Naive thymus-derived CD8-positive, alpha-beta T cell (primary cell): ENCODE measurements around the gene MYBL2. TPM values are rescaled to one million over a fixed set of nuclear protein-coding genes. Genes with fewer than 3 reads are reported as not detected.

Experiments used
- ATAC-seq, 2 donors: fragments of 150-1000 bp; cut with Tn5 transposase in 1 of 2; sonication (Bioruptor Pico), chemical (Tn5 transposase) in 1 of 2; 1 replicate in 1 of 2; 2 replicates in 1 of 2; pipeline ENCODE4 v1.10.0; 2021; ENCODE audit warnings: mild to moderate bottlenecking in 2 of 2, moderate library complexity in 2 of 2
- POLR2A ChIA-PET: fragments of 350-600 bp; sonication (Branson Sonifier 250); formaldehyde crosslinking; loops from one replicate; lab custom pipeline; 2021; ENCODE audit warnings: antibody characterized with exemption; lab: Charles Lee
- DNase-seq, 10 donors: peaks; one replicate each; pipeline versions ENCODE4 v3.0.0 to v3.0.0-alpha.2; 2020 to 2022
- H3K27ac Mint-ChIP-seq, 10 donors: one replicate each; pipeline ENCODE4 v1.8.0; 2020 to 2022; ENCODE audit warnings: mild to moderate bottlenecking in 10 of 10, mixed read lengths in 10 of 10, moderate library complexity in 4 of 10, inconsistent platforms in 1 of 10
- H3K27me3 Mint-ChIP-seq, 5 donors: one replicate each; pipeline ENCODE4 v1.8.0; 2021 to 2022; ENCODE audit warnings: mixed read lengths in 5 of 5
- H3K36me3 Mint-ChIP-seq, 3 donors: one replicate each; pipeline ENCODE4 v1.8.0; 2020 to 2022; ENCODE audit warnings: mixed read lengths in 3 of 3, mild to moderate bottlenecking in 2 of 3, inconsistent platforms in 1 of 3
- H3K4me1 Mint-ChIP-seq, 4 donors: one replicate each; pipeline ENCODE4 v1.8.0; 2021 to 2022; ENCODE audit warnings: mixed read lengths in 4 of 4
- H3K4me3 Mint-ChIP-seq, 10 donors: one replicate each; pipeline ENCODE4 v1.8.0; 2020 to 2022; ENCODE audit warnings: mild to moderate bottlenecking in 10 of 10, mixed read lengths in 10 of 10, moderate library complexity in 6 of 10, inconsistent platforms in 1 of 10
- H3K9me3 Mint-ChIP-seq, 9 donors: one replicate each; pipeline ENCODE4 v1.8.0; 2020 to 2022; ENCODE audit warnings: mixed read lengths in 9 of 9, mild to moderate bottlenecking in 3 of 9, inconsistent platforms in 1 of 9, moderate library complexity in 1 of 9
- polyA plus RNA-seq, 3 donors: library from polyadenylated mRNA; unstranded; fragments of 300-500 nt; fragmentation: Illumina TruSeq; gene quantifications; one replicate each; pipeline ENCODE4 v1.2.3, GENCODE V29; 2021
- total RNA-seq, 8 experiments: library from RNA in 2 of 8; stranded (reverse) in 2 of 8; gene quantifications; one replicate each; pipeline ENCODE4 v1.2.3 and lab custom pipeline; 2021 to 2026

Gene MYBL2
- total and polyA plus RNA-seq, 5 experiments from 2014 or later = 0.07 to 0.27 (median 0.13) TPM; not detected in 2

DNA sequence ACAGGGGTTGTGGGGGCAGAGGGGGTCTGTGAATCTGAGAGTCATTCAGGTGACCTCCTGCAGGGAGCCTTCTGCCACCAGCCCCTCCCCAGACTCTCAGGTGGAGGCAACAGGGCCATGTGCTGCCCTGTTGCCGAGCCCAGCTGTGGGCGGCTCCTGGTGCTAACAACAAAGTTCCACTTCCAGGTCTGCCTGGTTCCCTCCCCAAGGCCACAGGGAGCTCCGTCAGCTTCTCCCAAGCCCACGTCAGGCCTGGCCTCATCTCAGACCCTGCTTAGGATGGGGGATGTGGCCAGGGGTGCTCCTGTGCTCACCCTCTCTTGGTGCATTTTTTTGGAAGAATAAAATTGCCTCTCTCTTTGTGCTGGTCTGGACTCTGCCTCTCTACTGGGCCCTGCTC lies 49.2 kb downstream of the MYBL2 start:
- no peaks in the 10 kb centered on the region for H3K27me3 Mint-ChIP-seq
- DNase-seq (no peak), ATAC-seq (no peak)
- peaks cover 0 to 2% (median 0%) of the 10 kb centered on the region in 9 donors for H3K9me3 Mint-ChIP-seq
- POLR2A ChIA-PET = interaction anchor here (4.3 kb wide), 1 partner anchor 13 kb away, joined by 30 read pairs; the partner anchor contains the start of gene GTSF1L
- no peaks in the 10 kb centered on the region for H3K36me3 Mint-ChIP-seq
- peaks cover 17 to 42% (median 32%) of the 10 kb centered on the region in 4 donors for H3K4me1 Mint-ChIP-seq
- H3K4me3 Mint-ChIP-seq = no peak overlapping the region
- H3K27ac Mint-ChIP-seq = peak overlapping the region in 2 of 10 donors; percentile 19 to 69

DNA sequence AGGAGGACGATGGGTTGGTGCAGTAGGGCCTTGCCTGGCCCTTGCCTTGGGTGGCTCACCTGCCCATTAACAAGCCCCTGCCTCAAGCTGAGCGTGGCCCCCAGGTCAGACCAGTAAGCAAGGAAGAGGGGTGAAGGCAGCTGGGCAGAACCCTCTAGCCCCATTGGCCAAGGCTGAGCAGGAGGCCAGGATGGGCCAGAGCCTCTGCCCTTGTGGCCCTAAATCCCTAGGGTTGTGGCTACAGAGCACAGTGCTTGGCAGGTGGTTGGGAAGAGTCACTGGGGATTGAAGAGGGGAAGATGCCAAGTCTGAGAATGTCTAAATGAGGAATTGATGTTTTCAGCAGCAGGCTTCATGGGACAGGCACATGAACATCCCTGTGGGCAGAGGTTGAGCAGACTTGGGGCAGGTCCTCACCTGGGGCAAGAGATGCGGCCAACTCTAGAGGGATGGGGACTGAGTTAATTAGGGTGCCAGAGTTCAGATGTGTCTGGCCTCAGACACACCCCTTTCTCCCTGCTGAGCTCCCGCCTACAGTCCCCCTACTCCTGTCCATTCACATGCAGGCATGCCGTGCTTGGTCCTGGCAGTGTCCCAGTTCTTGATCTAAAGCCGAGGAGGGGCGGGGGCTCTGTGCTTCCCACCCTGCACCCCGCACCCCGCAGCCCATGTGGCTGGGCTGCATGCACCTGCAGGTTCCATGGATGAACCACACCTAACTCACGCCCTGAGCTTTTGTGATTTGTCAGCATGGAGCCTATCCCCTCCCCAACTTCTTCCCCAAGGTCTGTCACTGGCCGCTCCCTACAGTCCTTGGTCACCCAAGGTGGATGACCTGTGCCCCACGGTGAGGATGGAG lies 50.1 kb downstream of the MYBL2 start:
- Mint-ChIP-seq H3K9me3 (peaks cover 0 to 2% (median 0%) of the 10 kb centered on the region in 9 donors), H3K27me3 (no peaks in the 10 kb centered on the region), H3K36me3 (no peaks in the 10 kb centered on the region), H3K4me1 (peaks cover 15 to 44% (median 37%) of the 10 kb centered on the region in 4 donors), H3K4me3 (no peak overlapping the region), H3K27ac (peak overlapping the region in 6 of 10 donors; percentile 26 to 81 (median 62))
- POLR2A ChIA-PET = interaction anchor here (0.8 to 4.3 kb wide), 4 partner anchors 12 to 38 kb away, joined by 3 to 30 read pairs (median 4); partner anchors contain the start of gene GTSF1L
- DNase-seq = no peak
- no peak for ATAC-seq

DNA sequence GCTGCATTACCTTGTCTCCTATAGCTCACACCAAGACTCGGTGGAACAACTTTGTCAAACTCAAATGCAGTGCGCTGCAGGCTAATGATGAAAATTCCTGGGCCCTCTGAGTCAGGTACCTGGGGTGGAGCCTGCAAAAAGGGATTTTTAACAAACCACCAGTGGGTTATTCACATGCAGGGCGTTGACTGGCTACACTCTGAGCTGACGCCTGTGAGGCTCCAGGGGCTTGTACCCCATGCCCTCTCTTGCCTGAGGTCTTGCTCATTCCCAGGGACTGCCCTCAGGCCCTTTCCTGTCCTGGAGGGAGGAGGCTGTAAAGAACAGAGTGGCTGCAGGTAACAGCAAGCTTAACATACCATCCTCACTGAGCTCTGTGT lies 50.7 kb downstream of the MYBL2 start:
- ATAC-seq (no peak), DNase-seq (no peak)
- no peaks in the 10 kb centered on the region for H3K36me3 Mint-ChIP-seq
- H3K4me3 Mint-ChIP-seq = peak overlapping the region in 1 of 10 donors; percentile 41
- peaks cover 15 to 49% (median 43%) of the 10 kb centered on the region in 4 donors for H3K4me1 Mint-ChIP-seq
- H3K27me3 Mint-ChIP-seq = no peaks in the 10 kb centered on the region
- POLR2A ChIA-PET = interaction anchor here (0.8 to 4.3 kb wide), 4 partner anchors 11 to 38 kb away, joined by 3 to 30 read pairs (median 4); partner anchors contain the start of gene GTSF1L
- peak overlapping the region in 6 of 10 donors; percentile 13 to 62 (median 53) for H3K27ac Mint-ChIP-seq
- H3K9me3 Mint-ChIP-seq = peaks cover 0 to 2% (median 0%) of the 10 kb centered on the region in 9 donors

DNA sequence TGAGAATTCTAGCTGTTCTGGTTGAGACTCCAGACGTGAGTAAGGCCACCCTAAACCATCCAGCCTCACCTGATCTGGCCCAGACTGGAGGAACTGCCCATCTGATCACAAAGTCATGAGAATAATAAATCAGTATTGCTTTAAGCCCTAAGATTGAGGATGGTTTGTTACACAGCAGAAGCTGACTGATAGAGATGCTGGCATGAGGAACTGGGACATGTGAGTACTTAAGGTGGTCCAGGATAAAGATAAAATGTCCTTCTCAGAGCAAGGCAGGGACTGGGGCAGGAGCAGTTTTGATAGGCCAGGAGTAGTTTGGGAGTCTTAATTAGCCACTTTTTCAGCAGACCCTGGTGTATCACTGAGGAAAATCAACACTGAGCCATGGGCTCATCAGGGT lies 53.1 kb downstream of the MYBL2 start:
- Mint-ChIP-seq H3K4me3 (peak overlapping the region in 3 of 10 donors; percentile 1 to 23 (median 2)), H3K27me3 (no peaks in the 10 kb centered on the region), H3K36me3 (no peaks in the 10 kb centered on the region), H3K4me1 (peaks cover 27 to 71% (median 64%) of the 10 kb centered on the region in 4 donors), H3K27ac (peak overlapping the region in 9 of 10 donors; percentile 22 to 91 (median 82)), H3K9me3 (peaks cover 0 to 2% (median 0%) of the 10 kb centered on the region in 9 donors)
- ATAC-seq (no peak), DNase-seq (no peak)
- POLR2A ChIA-PET = interaction anchor here (1.2 to 4.3 kb wide), 2 partner anchors 9 to 25 kb away, joined by 3 to 30 read pairs; partner anchors contain the start of gene GTSF1L

DNA sequence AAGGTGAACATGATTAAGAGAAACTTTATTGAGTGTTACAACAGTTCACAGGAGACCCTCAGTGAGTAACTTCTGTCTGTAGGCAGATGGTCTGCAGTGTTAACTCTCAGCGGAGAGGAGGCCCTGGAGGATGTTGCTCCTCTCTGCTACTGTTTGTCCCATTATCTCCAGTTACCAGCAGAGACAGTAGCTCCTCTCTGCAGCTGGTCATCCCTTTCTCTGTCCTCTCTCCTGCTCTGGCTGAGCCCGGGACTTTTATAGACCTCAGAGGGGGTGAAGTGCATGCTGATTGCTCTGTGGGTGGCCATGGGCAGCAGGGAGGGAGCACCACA lies 54.1 kb downstream of the MYBL2 start:
- Mint-ChIP-seq H3K27ac (peak overlapping the region in 9 of 10 donors; percentile 59 to 90 (median 82)), H3K27me3 (no peaks in the 10 kb centered on the region), H3K36me3 (no peaks in the 10 kb centered on the region), H3K9me3 (peaks cover 0 to 2% (median 0%) of the 10 kb centered on the region in 9 donors), H3K4me1 (peaks cover 25 to 82% (median 68%) of the 10 kb centered on the region in 4 donors), H3K4me3 (peak overlapping the region in 8 of 10 donors; percentile 15 to 57 (median 47))
- POLR2A ChIA-PET = interaction anchor here (0.6 to 2.2 kb wide), 2 partner anchors 12 to 115 kb away, joined by 4 to 10 read pairs; no protein-coding TSS in a partner anchor
- DNase-seq (no peak), ATAC-seq (no peak)

DNA sequence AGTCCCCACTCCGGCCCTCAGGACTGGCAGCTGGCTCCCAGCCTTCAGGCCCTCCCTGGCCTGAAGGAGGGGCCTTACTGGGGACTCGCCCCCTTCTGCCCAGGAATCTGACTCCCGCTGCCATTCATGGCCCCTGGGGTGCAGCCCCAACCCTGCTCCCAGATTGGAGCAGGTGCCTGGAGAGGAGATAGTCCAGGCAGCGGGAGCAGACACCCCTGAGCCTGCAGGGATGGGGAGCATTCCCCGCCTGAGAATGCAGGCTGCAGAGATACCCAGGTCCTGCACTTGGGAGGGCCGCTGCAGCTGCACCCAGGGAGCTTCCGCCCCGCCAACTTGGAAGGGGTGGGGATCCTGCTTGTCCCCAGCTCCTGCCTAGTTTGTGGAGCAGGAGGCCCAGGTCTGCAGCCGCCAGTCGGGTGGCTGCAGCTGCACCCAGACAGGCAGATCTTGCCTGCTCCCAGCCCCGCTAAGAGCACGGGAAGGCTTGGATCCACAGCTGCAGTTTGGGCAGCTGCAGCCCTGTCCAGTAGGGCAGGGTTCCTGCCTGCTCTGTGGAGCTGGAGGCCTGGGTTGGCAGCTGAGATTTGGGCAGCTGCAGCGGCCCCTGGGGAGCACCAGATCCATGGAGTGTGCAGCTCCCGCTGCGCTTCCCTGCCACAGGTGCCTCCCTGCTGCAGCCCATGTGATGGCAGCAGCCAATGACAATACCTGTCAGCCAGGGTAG lies 54.7 kb downstream of the MYBL2 start:
- Mint-ChIP-seq H3K27ac (peak overlapping the region in 9 of 10 donors; percentile 26 to 93 (median 84)), H3K9me3 (peaks cover 0 to 2% (median 0%) of the 10 kb centered on the region in 9 donors), H3K36me3 (no peaks in the 10 kb centered on the region), H3K4me1 (peaks cover 27 to 86% (median 68%) of the 10 kb centered on the region in 4 donors), H3K4me3 (peak overlapping the region; percentile 56 to 81 (median 73)), H3K27me3 (no peaks in the 10 kb centered on the region)
- POLR2A ChIA-PET = interaction anchor here (0.6 to 2.2 kb wide), 7 partner anchors 10 to 497 kb away, joined by 3 to 10 read pairs (median 3); partner anchors contain the start of gene IFT52
- ATAC-seq (no peak), DNase-seq (peak in 1 of 10 donors; percentile 23)

DNA sequence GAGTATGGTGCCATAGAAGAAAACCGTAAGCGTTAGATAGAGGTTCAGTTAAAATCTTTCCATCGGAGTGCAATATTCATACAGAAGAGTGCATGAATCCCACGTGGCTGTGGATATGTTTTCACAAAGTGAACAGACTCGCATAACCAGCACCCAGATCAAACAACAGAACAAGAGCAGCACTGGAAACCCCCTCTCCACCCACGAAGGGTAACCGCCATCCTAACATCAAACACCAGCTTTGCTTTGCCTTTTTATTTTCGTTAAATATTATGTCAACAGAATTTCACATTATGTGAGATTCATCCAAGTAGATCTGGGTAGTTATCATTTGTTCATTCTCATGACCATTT lies 55.2 kb downstream of the MYBL2 start:
- ATAC-seq = peak; percentile 96 to 98
- POLR2A ChIA-PET = interaction anchor here (0.7 to 2.2 kb wide), 7 partner anchors 11 to 496 kb away, joined by 3 to 10 read pairs (median 3); partner anchors contain the start of genes IFT52 and SRSF6
- H3K27ac Mint-ChIP-seq = peak overlapping the region; percentile 26 to 93 (median 77)
- peaks cover 28 to 82% (median 69%) of the 10 kb centered on the region in 4 donors for H3K4me1 Mint-ChIP-seq
- DNase-seq = peak; percentile 18 to 90 (median 72)
- H3K9me3 Mint-ChIP-seq = peaks cover 0 to 2% (median 0%) of the 10 kb centered on the region in 9 donors
- no peaks in the 10 kb centered on the region for H3K27me3 Mint-ChIP-seq
- peak overlapping the region; percentile 56 to 81 (median 73) for H3K4me3 Mint-ChIP-seq
- no peaks in the 10 kb centered on the region for H3K36me3 Mint-ChIP-seq

DNA sequence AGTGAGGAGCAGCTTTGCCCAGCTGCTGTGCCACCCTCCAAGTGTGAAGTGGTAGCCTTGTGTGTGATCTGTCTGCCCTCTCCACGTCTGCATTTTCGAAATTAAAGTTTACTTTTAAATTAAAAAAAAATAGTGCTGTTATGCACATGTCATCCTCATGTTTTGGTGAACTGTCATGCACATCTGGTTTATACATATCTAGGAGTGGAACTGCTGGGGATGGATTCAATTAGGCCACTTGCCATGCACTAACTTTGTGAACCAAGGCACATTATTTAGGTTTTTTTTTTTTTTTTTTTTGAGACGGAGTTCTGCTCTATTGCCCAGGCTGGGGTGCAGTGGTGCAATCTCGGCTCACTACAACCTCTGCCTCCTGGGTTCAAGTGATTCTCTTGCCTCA lies 56.3 kb downstream of the MYBL2 start:
- Mint-ChIP-seq H3K27ac (peak overlapping the region; percentile 68 to 95 (median 82)), H3K36me3 (no peaks in the 10 kb centered on the region), H3K27me3 (no peaks in the 10 kb centered on the region), H3K9me3 (peaks cover 0 to 4% (median 0%) of the 10 kb centered on the region in 9 donors), H3K4me1 (peaks cover 30 to 77% (median 67%) of the 10 kb centered on the region in 4 donors), H3K4me3 (peak overlapping the region in 8 of 10 donors; percentile 39 to 79 (median 68))
- no peak for ATAC-seq
- POLR2A ChIA-PET = interaction anchor here (1.1 kb wide), 1 partner anchor 266 kb away, joined by 3 read pairs; the partner anchor contains the start of gene SRSF6
- no peak for DNase-seq

DNA sequence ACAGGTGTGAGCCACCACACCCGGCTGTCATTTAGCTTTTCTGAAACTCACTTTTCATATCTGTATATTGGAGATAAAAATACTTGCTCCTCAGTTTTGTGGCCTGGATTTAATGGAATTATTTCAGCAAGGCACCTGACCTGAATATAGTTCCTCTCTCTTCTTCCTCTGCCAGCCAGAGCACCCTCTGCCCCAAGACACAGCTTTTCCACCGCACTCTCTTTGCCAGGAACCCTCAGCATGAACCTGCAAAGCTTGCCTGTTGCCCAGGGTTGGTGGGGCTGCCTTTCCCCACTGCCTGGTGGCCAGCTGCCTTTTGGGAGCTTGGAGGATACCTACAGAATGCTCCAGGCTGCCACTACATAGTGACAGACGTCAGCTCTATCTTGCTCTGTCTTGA lies 56.8 kb downstream of the MYBL2 start:
- H3K4me3 Mint-ChIP-seq = peak overlapping the region in 8 of 10 donors; percentile 22 to 69 (median 59)
- ATAC-seq (no peak), DNase-seq (no peak)
- H3K4me1 Mint-ChIP-seq = peaks cover 34 to 77% (median 69%) of the 10 kb centered on the region in 4 donors
- H3K36me3 Mint-ChIP-seq = no peaks in the 10 kb centered on the region
- H3K27ac Mint-ChIP-seq = peak overlapping the region; percentile 44 to 95 (median 82)
- H3K27me3 Mint-ChIP-seq = no peaks in the 10 kb centered on the region
- POLR2A ChIA-PET = interaction anchor here (0.6 to 2.3 kb wide), 2 partner anchors 10 to 293 kb away, joined by 3 to 5 read pairs; no protein-coding TSS in a partner anchor
- H3K9me3 Mint-ChIP-seq = peaks cover 0 to 7% (median 3%) of the 10 kb centered on the region in 9 donors

DNA sequence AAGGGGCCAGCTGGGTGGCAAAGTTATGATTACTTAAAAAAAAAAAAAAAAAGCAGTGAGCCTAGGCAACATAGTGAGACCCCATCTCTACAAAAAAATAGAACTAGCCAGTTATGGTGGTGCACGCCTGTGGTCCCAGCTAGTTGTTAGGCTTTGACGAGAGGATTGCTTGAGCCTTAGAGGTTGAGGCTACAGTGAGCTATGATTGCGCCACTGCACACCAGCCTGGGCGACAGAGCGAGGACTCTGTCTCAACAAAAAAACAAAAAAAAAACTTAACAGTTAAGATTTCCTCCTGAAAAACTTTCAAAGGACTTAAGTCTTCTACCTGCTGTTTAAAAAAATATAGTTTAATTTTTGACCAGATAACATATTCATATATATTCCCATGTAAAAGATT lies 57.5 kb downstream of the MYBL2 start:
- Mint-ChIP-seq H3K4me1 (peaks cover 31 to 77% (median 69%) of the 10 kb centered on the region in 4 donors), H3K4me3 (peak overlapping the region in 5 of 10 donors; percentile 41 to 69 (median 56)), H3K27ac (peak overlapping the region in 9 of 10 donors; percentile 54 to 95 (median 83))

DNA sequence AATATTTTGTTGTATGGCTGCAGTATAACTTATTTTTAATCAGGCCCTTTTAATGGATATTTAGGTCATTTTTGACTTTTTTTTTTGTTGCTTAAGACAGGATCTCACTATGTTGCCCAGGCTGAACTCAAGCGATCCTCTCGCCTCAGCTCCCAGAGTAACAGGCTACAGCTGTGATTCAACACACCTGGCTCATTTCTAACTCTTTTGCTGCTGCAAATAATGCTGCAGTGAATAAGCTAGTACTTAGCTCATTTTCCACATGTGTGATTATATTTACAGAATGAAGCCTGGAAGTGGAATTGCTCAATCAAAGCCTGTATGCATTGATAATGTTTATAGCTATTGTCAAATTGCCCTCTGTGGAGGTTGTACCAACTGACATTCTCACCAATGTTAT lies 58.8 kb downstream of the MYBL2 start:
- ATAC-seq (no peak), DNase-seq (no peak)
- POLR2A ChIA-PET = interaction anchor here (2.3 kb wide), 1 partner anchor 8 kb away, joined by 5 read pairs; no protein-coding TSS in a partner anchor
- peaks cover 26 to 74% (median 62%) of the 10 kb centered on the region in 4 donors for H3K4me1 Mint-ChIP-seq
- no peaks in the 10 kb centered on the region for H3K36me3 Mint-ChIP-seq
- peak overlapping the region; percentile 6 to 94 (median 62) for H3K27ac Mint-ChIP-seq
- H3K27me3 Mint-ChIP-seq = no peaks in the 10 kb centered on the region
- peaks cover 0 to 7% (median 3%) of the 10 kb centered on the region in 9 donors for H3K9me3 Mint-ChIP-seq
- peak overlapping the region in 1 of 10 donors; percentile 42 for H3K4me3 Mint-ChIP-seq

More for the DNA sequence above, 57.5 kb downstream of the MYBL2 start:
- H3K27me3 Mint-ChIP-seq = no peaks in the 10 kb centered on the region
- DNase-seq (no peak), ATAC-seq (no peak)
- POLR2A ChIA-PET = interaction anchor here (0.6 to 2.3 kb wide), 3 partner anchors 9 to 293 kb away, joined by 3 to 5 read pairs (median 5); no protein-coding TSS in a partner anchor
- peaks cover 0 to 7% (median 3%) of the 10 kb centered on the region in 9 donors for H3K9me3 Mint-ChIP-seq
- H3K36me3 Mint-ChIP-seq = no peaks in the 10 kb centered on the region
